SKM-1 treated with dmso at 0.1 percent for 144 hours (cell line): Measurements from ENCODE around the gene PNO1.
A peak's percentile ranks its signal among the peaks of the same experiment; 100 is the strongest.
"Not testable (repeated sequence)": the region's sequence is repeated elsewhere in the genome, so short reads cannot be mapped to it uniquely, and the experiment has no call there.

Experiments used
- DNase-seq: peaks from one replicate; lab custom pipeline; 2025; ENCODE audit not compliant: unreplicated experiment; lab: John Stamatoyannopoulos, UW

The PNO1 gene

DNA sequence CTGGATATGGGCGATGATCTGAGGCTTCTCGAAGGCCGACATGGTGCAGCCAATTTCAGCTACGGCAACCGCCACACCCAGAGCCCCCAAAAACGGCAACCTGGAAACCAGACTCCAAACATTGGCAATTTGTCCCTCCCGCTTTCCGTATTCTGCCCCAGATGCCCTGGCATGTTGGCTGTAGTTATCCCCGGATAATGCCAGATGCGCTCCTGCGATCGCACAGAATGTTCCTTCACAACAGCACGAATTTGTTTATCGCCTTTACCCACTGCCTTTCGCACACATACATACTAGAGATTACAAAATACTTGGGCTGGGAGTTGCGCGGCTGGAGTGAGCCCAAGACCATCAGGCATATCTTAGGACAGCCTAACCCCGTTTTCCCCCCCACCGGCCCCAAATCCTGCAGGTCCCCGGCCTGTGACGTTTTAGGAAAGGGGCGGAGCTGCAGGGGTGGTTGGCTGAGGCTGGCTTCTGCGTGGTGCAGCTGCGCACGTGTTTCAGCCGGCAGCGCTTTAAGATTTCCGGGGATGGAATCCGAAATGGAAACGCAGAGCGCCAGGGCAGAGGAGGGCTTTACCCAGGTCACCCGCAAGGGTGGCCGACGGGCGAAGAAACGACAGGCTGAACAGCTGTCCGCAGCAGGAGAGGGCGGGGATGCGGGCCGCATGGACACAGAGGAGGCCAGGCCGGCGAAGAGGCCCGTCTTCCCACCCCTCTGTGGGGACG lies at the start of gene PNO1:
TSS of gene PNO1 (plus strand) at position 487 of the 732 bp plus-strand sequence. CDS start at position 534, 47 bp downstream.
- DNase-seq, result peak; percentile 93

DNA sequence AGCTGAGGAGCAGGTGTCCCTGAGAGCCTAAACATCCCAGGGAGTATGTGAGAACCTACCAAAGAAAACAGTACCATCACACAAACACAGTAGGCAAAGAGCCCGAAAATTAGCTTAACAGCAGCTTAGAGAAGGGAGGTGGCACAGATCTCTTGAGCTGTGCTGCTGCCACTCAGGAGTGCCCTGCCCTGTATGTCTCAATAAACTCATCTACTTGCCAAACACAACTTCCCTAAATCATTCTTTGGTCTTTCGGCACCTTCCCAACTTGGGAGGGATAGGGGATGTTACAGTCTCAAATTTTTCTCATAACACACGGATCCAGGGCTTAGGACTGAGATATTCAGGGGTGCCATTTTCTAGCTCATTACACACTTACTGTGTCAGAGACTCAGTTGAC lies 49.6 kb upstream of the PNO1 start:
- DNase-seq, result peak; percentile 64

DNA sequence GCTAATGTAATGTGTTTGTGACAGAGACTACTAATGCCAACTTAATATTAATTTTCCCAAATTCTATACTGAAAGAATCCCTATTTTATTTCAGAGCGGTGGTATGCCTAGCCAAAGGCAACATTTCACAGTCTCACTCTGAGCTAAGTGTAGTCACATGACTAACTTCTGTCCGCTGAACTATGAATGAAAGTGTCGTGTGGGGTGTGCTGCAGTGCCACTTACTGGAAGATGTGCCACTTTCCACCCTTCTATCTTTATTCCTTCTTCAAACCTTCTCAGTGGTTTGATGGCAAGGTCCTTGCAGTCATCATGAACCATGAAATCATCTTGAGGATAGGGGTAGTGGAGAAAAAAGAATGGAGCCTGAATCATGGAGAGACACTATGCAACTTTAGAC lies 47.6 kb upstream of the PNO1 start:
- DNase-seq, result no peak

DNA sequence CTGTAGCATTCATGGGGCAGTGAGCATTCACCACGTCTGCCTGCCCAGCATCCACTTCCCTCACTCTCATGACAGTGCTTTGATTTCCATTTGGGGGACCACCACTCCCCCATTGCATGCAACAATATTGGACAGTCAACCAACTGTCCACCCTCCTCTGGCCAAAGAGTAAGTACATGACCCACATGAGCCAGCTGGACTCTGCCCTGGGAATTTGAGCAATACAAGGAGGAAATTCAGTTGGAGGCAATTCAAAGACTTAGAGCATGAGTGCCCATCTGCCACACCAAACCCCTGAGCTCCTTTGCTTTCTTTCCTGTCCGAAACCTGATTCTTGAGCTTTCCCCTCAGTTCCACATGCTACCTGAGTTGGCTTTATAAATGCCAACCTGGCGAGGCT lies 41.7 kb upstream of the PNO1 start:
- no peak for DNase-seq

DNA sequence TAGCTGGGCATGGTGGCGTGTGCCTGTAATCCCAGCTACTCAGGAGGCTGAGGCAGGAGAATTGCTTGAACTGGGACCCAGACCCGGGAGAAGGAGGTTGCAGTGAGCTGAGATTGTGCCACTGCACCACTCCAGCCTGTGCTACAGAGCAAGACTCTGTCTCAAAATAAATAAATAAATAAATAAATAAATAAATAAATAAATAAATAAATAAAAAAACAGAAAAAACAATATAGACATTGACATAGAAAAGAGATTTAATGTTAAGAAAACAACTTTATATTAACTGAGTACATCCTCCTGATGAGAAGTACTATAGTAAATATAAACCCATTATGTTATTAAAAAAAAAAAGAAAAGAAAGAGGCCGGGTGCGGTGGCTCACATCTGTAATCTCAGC lies 39.8 kb upstream of the PNO1 start:
- DNase-seq, result not testable (repeated sequence)

DNA sequence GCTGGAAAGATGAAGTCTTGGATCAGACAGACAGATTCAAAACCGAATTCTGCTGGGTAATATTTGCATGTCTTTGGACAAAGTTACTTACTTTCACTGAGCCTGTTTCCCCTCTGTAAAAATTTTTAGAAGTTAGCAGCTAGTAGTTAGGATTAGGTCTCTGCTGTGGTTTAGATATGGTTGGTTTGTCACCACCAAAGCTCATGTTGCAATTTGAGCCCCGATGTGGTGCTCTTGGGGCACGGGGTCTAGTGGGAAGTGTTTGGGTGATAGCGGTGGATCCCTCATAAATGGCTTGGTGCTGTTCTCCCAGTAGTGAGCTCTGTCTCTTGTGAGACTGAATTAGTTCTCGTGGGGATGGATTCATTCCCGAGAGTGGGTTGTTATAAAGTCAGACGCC lies 38.9 kb upstream of the PNO1 start:
- no peak for DNase-seq

DNA sequence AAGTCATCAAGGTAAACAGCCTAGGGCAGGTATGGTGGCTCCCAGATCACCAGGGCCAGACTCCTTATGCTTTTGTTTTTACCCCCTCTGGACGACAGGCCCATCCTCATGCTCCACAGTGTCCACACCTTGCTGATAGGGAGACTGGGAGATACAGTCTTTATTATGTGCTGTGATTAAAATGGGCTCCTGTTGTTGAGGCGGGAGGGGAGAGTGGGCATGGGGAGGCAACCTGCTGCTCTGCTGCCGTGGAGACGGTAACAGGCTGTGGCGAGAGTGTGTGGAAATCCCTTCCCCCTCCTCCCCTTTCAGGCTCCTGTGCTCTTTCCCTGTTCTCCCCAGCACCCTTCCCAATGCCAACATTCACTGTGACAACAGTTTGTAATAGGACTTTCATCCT lies 38.2 kb upstream of the PNO1 start:
- no peak for DNase-seq

DNA sequence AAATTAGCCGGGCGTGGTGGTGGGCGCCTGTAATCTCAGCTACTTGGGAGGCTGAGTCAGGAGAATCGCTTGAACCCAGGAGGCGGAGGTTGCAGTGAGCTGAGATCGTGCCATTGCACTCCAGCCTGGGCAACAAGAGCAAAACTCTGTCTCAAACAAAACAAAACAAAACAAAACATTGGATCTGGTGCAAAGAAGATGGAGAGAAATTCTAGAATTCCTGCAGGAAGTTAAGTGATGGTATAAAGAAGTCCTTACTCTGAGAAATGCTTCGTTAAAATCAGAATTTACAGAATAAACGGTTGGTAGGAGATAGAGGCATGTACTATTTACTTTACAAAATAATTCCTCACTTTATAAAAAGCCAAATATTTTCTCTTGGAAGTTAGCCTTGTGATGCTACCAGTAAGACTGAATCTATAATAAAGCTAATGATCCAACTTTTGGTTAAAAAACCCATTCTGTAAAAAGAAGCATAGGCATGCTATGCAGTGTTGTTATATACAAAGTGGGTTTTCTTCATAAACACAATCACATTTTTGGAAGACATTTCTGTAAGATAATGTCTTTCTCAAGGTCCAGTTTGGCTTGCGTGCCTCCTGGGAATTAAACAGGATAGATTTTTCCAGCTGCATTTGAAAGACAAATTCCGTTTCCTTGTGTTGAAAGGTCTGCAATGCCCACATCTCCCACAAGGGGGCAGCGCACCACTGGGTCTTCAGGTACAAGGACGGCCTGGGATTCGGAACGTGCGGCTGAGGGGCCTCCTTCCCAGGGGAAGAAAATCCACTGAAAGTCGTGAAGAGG lies 35.6 kb upstream of the PNO1 start:
- peak; percentile 42 for DNase-seq

DNA sequence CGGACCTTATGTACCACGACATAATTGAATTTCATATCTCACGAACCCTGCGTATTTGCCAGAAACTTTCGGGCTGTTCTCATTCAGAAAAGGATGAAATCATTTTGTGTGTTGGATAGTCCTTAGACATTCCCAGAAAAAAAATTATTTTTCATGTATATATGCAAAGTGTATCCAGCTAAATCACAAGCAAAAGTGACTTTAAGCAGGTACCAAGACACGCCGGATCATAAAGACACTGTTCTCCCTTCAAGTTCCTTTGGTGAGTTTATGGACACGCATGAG lies 35.1 kb upstream of the PNO1 start:
- no peak for DNase-seq

DNA sequence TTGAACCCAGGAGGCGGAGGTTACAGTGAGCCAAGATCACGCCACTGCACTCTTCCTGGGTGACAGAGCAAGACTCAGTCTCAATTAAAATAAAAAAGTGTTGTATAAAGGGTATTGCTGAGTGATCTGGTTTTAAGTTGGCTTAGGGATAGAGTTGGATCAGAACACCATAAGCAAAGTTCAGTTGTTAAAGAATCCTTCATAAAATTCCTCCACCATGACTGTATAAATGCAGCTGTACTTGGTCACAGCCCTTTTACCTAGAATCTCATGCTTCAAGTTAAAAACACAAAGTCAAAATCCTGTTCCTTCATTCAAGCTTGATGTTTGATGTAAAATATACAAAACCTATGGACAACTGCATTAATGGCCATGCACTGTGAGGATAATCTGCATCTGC lies 33.4 kb upstream of the PNO1 start:
- DNase-seq, result no peak

DNA sequence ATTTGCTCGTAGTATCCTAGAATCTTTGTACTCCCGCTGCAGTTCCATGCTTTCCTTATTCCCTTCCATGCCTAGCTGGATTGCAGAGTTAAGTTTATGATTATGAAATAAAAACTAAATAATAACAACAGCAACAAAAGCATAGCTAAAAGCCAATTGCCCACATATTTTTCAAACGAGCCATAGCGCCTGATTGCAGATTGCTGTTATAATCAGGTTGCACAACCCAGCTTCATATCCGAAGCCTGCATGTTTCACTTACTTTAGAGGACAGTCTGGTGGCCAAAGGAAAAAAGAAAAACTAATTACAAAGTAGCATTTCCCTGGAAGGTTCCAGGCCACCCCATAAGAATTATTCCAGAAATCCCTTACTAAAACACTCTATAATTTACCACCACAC lies 31.9 kb upstream of the PNO1 start:
- no peak for DNase-seq

DNA sequence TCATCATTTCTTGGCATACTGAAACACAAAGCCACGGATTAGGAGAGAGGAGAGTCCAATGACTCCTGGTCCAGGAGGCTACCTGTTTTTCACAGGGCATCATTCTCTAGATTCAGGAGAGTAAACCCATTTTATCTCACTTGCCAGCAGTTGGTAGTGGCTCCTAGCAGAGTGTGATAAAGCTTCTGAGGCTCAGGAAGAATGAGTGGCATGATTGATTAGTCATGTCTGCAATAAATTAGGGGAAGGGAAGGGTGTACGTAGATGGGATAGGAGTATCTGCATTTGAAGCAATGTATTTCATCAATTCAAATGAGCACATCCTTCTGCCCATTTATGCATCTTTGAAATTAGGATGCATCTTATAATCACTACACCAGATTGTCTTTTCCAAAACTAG lies 31.1 kb upstream of the PNO1 start:
- DNase-seq, result no peak

DNA sequence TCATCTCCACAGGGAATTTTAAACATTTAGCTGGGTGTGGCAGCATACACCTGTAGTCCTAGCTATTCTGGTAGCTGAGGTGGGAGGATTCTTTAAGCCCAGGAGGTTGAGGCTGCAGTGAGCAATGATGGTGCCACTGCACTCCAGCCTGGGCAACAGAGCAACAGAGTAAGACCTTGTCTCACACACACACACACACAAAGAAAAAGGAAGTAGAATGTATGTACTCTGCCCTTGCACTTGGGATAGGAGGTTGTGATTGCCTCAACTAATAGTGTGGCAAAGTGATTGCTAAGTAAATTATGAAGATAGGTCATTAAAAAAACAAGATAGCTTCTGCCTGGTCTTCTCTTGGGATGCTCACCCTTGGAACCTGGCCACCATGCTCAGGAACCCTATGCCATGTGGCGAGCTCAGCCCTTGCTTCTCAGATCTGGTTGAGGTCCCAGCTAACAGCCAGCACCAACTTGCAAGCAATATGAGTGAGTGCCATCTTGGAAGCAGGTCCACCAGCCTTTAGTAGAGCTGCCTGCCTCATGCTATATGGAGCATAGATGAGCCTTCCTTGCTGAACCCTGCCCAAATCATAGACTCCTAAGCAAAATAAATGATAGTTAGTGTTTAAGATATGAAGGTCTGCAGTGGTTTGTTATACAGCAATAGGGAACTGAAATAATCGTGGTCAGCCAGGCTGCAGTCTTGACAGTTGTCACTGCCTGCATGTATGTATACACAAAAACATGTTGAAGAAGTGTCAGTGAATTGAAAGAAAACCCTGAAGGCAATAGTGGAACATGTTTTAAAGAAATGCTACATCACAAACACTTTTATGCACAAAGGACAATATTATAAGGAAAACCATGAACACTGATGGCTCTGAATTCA lies 30.1 kb upstream of the PNO1 start:
- no peak for DNase-seq

DNA sequence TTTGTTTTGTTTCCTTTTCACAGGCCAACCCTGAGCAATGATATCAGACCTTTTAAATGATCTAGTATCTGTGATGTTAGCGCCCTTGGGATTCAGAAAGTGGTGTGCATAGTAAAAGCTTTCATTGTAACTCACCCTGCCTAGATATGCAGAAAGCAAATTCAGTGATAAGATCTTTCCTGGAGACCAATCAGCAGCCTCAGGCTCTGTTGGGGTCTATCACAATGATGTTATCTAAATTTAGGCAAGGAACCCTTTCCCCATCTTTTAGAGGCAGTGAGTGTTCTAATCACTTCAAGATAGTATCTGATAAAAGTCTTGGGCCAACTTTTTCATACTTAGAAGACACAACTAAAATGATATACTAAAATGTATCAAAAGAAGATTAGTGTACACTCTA lies 23.6 kb upstream of the PNO1 start:
- DNase-seq, result no peak

DNA sequence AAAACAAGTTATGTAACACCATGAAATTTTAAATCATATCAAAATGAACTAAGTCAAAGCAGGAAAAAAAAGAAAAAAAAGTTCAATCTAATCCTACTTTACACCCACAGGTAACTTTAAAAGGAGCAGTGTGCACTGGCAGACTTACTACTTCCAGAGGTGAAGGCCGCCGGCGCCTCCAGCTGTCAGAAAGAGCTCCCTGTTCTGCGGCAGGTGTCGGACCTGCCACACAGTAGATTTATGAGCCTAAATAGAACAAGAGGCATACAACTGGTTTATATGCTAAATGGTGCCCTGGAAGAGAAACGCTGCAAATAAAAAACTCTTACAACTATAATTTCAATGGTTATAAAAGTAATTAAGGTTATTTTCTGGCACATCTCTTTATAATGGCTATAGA lies 23.1 kb upstream of the PNO1 start:
- no peak for DNase-seq

DNA sequence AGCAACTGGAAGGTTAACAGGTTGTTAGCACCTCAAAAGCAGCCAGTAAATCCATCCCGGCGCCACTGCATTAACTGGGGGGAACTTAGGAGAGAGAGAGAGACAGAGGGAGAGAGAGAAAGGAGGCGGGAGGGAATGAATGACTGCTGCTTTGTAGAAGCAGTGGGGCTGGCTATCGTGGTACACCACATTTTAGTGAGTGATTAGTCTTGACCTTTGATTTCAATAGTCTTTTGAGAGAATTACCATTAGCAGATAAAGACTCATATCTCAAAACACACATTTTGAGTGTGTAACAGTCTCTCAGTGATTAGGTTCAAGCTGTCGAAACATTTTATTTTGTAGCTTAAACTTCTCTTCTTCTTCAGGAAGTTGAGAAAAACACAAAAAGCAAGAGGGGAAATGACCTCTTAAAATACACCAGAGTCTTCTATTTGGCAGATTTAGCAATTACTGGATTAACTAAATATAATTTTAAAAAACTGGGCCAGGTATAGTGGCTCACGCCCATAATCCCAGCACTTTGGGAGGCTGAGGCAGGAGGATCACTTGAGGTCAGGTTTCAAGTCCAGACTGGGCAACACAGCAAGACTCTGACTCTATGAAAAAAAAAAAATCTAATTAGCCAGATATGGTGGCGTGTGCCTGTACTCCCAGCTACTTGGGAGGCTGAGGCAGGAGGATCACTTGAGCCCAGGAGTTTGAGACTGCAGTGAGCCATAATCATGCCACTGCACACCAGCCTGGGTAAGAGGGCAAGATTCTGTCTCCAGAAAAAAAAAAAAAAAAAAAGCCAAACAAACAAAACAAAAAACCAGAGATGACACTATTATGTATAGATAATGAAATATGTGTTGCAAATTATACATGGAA lies 22.0 kb upstream of the PNO1 start:
- DNase-seq, result no peak

DNA sequence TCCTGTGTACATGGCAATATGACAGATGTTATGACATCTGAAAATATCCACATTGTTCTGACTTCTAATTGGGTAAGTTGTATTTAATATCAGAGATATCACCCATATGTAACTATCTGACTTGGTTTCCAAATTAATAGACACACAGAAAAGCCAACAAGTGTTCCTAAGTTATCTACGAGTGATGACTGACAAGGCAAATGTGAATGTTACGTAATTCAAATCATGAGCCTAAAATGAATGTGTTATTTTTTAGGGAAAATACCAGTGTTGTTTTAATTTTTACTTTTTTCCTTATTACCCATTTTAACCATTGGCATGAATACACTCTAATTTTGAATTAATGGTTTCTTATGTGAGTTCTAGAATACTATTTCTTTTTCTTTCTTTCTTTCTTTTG lies 15.8 kb upstream of the PNO1 start:
- no peak for DNase-seq

DNA sequence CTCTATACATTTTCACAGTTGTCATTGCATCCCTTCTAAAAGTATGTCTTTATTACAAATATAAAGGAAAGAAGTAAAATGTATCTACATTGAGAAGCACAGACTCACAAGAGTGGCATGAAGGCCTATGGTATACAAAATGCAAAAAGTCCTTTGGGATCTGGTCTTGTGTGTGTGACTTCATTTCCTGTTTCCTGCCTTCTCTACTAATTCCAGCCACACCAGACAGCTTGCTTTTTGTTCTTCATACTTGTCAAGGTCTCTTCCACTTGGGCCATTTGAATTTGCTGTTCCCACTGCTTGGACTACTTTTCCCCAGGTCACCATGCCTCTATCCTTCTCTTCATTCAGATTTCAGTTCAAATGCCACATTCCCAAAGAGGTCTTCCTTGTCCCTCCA lies 6.7 kb upstream of the PNO1 start:
- DNase-seq, result no peak

DNA sequence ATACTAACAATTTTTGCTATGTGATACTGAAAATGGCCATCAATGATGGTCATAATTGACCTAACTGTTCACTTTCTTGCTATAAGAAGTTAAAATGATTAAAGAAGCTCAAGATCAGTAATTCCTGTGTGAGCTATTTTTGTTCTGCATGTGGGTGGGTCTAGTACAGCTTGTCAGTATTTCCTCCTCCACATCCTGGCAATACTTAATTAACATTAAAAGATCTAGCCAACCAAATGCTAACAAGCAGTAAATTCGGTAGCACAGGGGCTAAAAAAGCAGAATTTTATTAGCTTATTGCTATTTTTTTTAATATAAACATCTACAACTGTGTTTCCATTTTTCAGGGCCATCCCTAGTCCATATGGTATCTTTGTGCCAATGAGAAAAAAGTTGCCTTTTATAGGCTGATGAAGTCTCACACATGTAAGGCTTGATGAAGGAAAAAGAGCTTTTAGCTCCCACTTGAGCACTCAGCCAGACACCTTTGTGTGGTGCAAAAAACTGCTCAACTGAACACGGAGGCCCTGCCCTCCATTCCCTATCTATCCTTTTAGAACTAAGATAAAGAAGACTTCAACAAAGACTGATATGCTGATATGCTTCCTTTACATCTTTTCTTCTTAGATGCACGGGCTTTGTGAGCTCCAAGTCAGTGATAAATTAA lies 4.9 kb upstream of the PNO1 start:
- no peak for DNase-seq

DNA sequence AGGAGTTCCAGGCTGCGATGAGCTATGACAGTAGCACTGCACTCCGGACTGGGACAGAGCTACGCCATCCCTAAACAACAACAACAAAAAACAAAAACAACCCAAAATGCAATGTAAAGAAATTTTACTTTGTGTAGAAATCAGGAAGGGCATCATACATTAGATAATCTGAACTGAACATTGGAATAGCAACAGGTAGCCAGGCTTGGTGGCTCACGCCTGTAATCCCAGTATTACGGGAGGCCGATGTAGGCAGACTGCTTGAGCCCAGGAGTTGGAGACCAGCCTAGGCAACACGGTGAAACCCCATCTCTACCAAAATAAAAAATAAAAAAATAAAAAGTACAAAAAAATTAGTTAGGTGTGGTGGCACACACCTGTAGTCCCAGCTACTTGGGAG lies 2.1 kb upstream of the PNO1 start:
- no peak for DNase-seq
